ENCODE measurements around the gene INPP5B.
"Not testable (repeated sequence)": the region's sequence is repeated elsewhere in the genome, so short reads cannot be mapped to it uniquely, and the experiment has no call there.

INPP5B gene

DNA sequence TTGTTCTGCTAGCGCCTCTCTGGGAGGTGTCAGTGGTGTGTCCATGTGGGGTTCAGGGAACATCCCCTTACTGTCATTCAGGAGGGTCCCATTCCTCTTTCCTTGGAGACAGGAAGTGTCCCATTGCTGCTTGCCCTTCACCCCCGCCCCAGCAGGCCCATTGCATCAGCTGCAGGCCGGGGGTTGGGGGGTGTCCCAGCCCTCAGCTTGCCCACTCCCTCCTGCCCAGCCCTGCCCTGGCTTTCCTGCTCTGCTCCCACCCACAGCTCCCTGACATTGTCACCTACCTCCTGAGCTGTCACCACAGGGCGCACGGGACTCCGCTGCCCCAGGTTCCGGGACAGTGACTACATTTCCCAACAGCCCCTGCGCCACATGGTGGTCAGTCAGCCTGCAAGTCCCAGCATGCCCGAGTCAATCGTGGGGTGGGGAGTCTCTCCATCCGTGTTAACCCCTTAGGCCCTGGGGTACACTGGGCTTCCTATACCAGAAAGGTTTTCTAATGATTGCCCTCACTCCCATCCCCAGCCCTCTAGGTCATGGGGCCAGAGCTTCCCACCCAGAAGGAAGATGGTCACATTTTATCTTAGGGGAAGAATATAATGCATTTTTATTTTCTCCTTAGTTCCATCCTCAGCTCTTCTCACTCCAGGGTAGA, at the start of gene INPP5B:
TSS of gene INPP5B (minus strand) at position 351 of the 658 bp plus-strand sequence. CDS start 745 bp downstream, outside the sequence.
- DNase-seq, result peak; percentile 75 to 79

DNA sequence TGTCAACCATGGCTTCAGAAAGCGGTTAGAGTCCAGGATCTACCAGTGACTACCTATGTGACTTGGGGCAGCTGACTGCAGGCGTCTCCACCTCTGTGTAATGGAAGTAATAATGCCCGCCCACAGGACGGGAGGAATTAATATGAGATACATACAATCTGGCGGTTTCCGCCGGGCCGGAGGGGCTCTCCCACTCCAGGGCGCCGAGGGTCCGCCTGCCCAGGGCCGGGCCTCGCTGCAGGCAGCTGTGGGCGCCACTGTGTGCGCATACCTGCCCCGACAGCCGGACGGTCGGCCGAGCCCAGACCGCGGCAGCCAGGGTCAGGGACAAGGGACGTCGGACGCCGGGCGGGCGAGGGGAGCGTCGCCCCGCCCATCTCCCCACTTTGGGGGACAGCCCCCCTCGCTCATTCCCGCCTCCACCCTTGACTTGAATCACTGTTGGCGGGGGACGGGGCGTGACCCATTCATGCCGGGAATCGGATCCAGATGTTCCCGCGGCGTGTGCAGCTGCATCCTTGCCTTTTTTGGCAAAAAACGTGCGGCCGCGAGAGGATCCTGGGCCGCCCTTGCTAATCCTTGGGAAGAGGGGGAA, 49.0 kb upstream of the INPP5B start:
- peak in 1 of 2 donors; percentile 54 for DNase-seq

DNA sequence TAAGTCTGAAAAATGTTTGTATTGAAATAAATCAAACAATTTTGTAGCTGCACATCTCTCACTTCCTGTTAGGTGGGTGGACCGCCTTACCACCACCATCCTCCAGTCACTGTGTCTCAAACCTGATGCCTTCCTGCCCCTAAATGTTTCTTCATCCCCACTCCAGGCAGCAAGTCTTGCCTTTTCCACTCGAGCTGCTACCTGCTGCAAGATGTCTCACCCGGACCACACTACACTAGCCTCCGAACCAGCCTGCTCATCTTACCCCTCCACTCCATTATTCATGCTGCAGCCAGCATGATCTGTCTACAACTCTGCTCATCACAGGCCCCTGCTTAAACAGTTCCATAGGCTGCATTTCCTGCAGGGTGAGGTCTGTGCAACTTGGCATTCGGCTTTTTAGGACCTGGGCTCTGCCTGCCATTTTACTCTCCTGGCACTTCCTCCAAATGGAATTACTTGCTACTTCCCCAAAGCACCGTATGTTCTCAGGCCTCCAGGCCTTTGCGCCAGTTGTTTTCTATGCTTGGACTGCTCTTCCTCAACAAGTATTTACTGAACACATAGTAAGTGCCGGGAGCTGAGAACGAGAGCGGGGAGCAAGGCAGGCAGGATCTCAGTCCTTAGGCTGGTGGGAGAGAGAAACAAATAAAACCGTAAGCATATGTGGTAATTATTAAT, 48.2 kb upstream of the INPP5B start:
- no peak for DNase-seq

DNA sequence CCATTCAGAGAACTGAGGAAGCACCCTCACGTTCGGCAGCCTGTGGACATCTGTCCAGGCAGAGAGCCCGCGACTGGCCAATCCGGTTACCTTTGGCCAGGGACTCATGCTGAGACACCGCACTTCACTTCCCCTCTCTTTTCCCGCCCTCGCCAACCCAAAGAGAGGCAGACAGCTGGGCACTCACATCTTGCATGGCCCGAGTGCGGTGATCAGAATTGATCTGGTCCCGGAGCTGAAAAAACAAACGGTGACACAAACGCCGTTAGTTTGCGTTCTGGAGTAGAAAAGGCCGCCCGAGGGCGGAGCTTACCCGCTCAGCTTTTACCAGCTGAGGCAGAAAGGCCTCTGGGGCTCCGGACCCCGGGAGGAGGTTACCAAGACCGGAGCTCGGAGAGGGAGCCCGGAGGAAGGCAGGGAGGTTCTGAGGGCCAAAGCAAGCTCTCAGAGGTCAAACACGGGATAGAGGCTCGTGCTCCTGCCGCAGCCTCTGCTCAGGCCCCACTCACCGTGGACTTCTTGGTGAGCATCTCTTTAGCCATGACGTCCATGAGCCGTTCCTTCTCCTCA, 42.6 kb upstream of the INPP5B start:
- peak; percentile 45 to 49 for DNase-seq

DNA sequence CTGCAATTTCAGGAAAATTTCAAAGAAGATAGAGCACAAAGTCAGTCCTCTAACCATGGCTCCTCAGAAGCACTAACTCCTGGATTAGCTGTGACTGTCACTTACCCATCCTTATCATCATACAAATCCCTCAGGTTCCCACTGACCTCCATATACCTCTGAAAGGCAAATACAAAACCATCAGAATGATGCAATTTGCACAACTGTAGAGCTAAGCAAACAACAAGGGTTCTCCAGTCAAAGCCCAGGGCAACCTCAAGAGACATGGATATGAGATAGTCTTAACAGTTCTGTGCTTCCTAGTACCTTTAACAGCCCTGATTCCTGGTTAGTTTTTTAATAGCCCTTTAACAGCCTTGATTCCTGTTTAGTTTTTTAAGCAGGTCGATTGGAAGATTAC, 40.8 kb upstream of the INPP5B start:
- DNase-seq, result no peak

DNA sequence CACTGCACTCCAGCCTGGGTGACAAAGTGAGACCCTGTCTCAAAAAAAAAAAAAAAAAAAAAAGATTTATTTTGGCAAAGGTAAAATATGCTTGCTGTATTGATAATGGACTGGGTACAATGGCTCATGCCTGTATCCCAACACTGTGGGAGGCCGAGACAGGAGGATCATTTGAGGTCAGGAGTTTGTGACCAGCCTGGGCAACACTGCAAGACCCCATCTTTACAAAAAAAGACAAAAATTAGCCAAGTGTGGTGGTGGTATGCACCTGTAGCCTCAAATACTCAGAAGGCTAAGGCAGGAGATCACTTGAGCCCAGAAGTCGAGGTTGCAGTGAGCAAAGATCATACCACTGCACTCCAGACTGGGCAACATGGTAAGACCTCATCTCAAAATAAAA, 36.7 kb upstream of the INPP5B start:
- DNase-seq, result no peak

DNA sequence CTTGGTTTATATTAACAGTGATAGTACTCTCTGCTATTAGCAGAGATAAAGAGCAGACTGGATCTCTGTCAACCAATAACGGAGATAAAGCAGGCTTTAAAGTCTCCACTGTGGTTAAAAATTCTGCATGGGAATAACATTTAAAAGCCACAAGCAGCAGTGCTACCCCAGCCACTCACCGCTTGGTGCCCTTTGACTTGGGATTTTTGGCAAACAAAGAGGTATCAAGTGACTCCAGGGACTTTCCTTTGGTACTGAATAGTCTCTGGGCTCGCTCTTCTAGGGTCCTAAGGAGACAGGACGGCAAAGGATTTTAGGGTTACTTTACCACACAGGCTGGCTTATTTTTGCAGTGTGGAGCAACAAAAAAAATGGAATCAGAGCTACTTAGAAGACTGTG, 31.7 kb upstream of the INPP5B start:
- DNase-seq, result no peak

DNA sequence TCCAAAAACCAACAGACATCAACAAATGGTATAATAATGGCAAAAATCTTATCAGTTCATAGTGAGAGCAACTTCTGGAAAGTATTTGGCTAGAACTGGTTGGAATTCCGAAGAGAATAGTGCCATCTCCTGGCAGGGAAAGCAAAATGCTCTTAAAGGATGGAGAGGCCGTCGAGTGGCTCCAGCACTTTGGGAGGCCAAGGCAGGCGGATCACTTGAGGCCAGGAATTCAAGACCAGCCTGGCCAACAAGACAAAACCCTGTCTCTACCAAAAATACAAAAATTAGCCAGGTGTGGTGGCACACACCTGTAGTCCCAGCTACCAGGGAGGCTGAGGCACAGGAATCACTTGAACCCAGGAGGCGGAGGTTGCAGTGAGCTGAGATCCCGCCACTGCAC, 28.2 kb upstream of the INPP5B start:
- DNase-seq, result not testable (repeated sequence)

DNA sequence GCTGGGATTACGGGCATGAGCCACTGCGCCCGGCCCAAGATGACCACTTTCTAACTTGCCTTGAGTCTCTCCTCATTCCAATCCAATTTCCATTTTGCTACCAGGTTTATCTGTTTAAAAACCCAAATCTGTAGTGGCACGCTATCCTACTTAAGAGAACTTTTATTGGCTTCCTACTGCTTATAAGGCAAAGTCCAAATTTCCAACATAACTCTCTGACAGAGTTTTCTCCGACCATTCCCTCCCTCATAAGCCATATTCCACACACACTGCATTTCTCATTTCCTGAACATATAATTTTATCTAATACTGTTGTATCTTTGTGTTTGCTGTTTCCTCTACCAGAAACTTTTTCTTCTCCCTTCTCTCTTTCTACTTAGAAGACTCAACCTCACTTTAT, 27.7 kb upstream of the INPP5B start:
- DNase-seq, result no peak

DNA sequence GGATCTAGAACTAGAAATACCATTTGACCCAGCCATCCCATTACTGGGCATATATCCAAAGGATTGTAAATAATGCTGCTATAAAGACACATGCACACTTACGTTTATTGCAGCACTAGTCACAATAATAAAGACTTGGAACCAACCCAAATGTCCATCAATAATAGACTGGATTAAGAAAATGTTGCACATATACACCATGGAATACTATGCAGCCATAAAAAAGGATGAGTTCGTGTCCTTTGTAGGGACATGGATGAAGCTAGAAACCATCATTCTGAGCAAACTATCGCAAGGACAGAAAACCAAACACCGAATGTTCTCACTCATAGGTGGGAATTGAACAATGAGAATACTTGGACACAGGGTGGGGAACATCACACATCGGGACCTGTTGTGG, 26.8 kb upstream of the INPP5B start:
- not testable (repeated sequence) for DNase-seq

DNA sequence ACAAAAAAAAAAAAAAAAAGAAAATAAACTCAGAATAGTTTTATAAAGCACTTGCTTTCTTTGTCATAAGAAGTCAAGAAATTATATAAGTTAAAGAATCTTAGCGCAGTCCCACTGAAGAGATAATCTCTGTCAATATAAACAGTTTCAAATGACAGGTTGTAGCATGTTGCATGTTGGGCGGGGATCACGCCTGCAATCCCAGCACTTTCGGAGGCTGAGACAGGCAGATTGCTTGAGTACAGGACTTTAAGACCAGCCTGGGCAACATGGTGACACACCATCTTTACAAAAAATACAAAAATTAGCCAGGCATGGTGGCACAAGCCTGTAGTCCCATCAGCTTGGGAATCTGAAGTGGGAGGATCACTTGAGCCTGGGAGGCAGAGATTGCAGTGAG, 18.4 kb upstream of the INPP5B start:
- no peak for DNase-seq

DNA sequence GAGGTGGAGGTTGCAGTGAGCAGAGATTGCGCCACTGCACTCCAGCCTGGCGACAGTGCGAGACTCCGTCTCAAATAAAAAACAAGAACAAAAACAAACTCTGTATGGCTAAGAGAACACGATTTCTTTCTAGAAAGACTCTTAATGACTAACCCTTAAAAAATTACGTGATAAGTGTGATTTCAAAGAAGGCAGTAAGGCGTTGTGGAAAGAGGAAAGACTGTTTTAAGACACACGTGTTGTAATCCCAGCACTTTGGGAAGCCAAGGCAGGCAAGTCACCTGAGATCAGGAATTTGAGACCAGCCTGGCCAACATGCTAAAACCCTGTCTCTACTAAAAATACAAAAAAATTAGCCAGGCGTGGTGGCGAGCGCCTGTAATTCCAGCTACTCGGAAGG, 17.3 kb upstream of the INPP5B start:
- DNase-seq, result not testable (repeated sequence)

DNA sequence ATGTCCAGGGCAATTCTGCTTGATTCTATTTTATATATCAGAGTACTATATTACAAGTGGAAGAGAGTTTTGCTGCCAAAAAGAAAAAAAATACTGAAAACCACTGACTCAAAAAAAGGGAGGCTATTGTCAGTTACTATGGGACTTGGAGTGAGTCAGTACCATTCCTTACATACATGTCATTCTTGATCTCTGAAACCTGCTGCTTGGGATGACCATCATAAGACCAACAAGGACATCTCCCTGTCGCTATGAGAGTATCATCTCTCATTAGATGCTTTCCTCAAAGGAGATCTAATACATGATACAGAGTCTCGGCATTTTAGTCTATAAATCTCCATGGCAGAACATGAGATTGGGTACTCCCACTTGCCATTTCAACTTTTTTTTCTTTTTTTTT, 11.8 kb upstream of the INPP5B start:
- DNase-seq, result no peak

DNA sequence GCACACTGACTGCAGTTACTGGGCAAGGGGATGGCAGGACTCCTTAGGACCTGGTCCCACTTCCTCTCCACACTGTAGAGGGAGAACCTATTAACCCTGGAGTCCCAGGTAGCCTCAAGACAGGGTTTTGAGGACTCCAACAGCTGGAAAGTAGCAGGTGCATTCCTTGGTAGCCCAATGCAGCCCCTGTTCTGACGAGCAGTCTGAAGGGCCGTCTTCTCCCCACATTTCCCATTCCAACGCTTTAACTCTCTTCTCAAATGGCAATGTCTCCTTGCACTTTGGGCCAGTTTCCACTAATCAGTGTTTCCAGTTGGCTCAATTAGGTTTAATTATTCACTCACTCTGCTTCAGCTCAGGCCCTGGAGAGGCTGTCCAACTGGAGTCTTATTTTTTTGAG, 8.8 kb upstream of the INPP5B start:
- no peak for DNase-seq

DNA sequence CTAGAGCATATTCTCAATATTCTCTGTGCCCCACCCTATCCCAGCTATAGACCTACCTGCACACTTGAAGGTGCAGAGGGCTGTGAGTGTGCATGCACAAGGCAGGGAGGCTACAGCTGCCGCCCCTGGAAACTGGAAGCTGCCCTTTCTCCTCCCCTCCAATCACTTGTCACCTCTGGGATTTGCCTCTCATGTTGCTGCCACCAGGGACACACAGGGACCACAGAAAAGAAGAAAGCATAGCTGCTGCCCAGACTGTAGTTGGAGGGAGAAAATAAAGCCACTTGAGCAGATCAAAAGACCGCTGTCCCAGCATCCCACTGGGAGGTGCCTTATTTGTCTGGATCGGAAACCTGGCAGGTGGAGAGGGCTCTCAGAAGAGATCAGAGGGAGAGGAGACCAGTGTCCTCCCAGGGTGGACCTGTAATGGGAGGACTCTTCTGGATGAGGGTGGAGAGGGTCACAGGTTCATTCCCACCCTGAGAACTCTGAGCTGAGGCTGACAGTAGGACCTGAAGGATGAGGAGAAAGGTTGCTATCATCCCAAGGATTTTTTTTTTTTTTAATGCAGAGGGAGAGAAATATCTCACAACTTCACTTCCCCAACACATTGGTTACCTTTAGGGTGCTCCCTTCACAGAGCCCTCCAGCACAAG, 7.6 kb upstream of the INPP5B start:
- DNase-seq, result no peak

DNA sequence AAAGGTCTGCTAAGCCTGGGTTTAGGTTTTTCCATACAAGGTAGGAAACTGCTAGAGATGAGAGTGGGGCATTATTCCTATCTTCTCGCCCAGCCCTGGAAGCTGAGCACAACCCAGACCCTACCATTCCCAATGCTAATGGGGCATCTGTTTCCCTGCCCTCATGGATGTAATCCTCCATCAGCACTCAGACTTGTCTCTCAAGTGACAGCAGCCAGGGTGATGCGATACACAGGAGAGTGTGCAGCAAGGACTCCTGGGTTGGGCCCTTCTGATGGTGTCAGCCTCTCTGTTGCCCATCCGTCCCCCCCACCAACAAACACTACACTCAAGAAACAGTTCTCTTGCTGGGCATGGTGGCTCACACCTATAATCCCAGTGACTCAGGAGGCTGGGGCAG, 5.9 kb upstream of the INPP5B start:
- DNase-seq, result no peak

DNA sequence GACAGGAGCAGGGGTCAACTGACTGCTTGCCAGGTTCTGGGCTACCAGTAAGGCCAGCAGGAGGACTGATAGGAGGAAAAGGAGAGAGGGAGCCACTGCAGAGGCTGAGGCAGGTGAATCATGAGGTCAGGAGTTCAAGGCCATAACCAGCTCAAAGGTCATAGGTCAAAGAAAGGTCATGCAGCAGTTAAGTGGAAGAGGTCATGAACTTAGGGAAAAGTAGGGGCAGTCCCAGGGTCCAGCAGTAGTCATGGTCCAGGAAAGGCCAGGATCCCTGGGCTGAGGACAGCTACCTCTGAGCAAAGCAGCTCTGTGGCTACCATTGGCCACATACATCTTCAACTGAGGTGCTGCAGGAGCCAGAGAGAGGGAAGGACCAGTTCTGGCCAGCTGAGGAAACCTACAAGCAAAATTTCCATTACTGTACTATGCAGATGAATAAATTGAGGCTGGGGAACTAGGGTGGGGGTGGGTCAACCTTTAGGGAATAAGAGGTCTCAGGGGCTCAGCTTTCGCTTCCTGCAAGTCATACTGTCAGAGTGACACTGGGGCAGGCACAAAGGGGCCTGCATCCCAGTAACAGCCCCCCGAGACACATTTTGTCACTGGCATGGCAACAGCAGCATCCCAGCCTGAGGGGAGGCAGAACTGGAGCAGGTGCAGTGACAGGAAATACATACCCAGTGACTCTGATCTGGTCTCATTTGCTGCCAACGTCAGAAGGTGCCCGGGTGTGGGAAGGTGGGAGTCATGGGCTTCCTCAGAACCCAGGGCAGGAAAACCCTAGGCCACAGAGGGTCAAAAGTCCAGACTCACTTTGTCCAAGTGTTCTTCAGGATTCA, 5.2 kb upstream of the INPP5B start:
- no peak for DNase-seq

DNA sequence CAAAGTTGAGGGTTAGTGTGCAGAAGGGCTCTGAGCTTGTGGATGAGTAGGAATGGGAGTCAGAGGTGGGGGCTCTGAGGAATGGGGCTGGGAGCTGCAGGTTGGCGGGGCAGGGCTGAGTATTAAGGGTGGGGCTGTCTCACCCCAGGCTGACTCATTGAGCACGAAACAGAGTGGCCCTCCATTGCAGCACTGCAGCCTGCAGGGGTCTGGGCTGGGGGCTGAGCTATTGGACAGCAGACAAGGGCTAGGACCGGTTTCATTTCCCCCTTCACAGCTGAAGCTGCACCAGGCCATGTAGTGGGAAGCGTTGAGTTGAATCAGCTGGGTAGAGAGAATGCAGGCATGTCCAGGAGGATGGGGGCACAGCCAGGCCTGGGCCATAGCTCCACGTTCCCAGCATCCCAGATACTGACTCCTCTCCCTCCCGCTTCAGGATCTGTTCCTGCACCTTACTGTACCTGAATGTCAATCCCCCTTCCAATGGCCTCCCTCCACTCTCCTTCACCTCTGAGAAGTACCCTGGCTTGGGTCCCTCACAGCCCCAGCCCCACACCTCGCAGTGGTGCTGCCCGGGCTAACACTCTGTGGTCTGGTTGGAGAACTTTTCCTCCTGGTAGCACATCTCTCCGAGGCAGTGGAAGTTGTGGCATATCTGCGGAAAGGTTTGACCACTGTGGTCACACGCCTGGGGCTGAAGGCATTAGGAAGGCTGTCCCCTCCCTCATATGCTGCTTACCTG, 4.4 kb upstream of the INPP5B start:
- no peak for DNase-seq

DNA sequence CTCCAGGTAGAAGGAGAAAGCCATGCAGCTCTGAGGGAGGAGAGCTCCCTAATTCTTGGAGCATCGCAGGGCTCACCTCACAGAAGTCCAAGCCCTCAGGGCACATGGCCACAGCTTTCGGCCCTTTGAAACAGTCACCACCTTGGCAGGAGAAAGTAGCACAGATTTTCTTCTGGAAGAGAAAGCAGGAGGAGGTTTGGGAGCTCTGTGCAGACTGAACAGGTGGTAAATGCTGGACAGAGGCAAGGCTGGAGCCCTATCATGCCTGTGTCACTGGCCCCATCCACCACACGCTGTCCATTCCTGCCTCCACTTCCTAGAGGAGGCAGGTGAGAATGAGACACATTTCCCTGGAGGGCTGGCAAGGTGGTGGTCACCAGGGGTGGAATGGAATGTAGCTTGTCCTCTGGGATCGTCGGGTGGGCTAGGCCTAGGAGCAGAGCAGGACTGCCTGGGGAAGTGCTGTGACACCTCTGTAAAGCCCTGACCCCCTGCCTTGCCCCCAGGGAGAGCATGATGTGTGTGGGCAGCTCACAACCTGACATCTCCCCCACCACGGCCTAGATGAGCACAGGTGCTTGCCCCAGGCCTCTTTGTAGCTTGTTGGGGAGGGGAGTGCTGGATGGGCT, 2.8 kb upstream of the INPP5B start:
- no peak for DNase-seq

DNA sequence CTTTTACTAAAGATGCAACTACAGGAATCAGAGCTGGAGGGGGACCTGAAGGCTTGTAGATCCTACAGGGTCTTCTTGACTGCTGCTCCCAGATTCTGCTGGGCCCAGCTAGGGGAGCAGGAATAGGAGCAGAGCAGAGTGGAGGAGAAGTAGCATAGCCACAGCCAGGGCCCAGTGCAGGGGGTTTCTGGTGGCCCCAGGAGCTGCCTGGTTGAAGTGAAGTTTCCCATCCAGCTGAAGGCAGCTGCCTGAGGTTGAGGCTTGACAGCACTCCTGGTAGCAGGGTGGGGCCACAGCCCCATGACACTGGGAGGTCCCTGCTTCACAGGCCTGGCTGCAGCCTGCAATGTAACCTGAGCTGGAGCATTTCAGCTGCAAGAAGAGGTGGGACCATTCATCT, 2.0 kb upstream of the INPP5B start:
- DNase-seq, result no peak

DNA sequence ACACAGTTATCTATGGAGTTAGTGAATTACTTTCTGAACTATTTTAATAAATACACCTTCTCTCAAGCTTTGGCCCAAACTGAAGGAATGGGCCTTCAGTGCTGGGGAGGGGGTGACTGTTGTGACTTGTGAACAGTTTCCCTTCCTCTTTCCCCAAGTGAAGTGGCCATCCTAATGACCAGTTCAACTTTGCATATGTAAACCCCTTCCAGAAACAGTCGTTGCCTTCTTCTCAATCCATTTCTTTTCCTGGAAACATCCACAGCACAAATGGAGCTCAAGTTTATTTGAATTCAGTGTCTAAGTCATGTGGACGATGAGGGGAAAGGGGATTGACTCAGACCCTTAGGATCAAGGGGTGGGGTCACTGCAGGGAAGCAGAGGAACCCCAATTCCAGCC, 1.3 kb upstream of the INPP5B start:
- no peak for DNase-seq
